ENCODE data around the gene HNF4A. TPM values are rescaled to one million over a fixed set of nuclear protein-coding genes. Genes with fewer than 3 reads are reported as not detected.

Gene HNF4A
- total RNA-seq, 1 donor from 2014 or later, result not detected

- no peak overlapping the region for H3K4me3 Mint-ChIP-seq
- no peaks in the 10 kb centered on the region for H3K4me1 Mint-ChIP-seq
- H3K9me3 Mint-ChIP-seq, result no peaks in the 10 kb centered on the region
- DNase-seq (no peak), ATAC-seq (ENCODE audit: low read depth) (no peak)
- ChIA-PET CTCF (no interaction called here), POLR2A (no interaction called here)
- no peaks in the 10 kb centered on the region for H3K36me3 Mint-ChIP-seq (ENCODE audit: low read depth)
- H3K27me3 Mint-ChIP-seq, result no peaks in the 10 kb centered on the region
- TF ChIP-seq, protein P1, sequence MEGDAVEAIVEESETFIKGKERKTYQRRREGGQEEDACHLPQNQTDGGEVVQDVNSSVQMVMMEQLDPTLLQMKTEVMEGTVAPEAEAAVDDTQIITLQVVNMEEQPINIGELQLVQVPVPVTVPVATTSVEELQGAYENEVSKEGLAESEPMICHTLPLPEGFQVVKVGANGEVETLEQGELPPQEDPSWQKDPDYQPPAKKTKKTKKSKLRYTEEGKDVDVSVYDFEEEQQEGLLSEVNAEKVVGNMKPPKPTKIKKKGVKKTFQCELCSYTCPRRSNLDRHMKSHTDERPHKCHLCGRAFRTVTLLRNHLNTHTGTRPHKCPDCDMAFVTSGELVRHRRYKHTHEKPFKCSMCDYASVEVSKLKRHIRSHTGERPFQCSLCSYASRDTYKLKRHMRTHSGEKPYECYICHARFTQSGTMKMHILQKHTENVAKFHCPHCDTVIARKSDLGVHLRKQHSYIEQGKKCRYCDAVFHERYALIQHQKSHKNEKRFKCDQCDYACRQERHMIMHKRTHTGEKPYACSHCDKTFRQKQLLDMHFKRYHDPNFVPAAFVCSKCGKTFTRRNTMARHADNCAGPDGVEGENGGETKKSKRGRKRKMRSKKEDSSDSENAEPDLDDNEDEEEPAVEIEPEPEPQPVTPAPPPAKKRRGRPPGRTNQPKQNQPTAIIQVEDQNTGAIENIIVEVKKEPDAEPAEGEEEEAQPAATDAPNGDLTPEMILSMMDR (IDR thresholded peaks at IDR 0.05), result no peak
- intact Hi-C loops (cut with micrococcal nuclease), result loop anchor here (2.0 to 5.0 kb wide), 2 partner anchors 73 to 246 kb away; no protein-coding TSS in a partner anchor
- no peak overlapping the region for H3K27ac Mint-ChIP-seq
These were observed 105.3 kb downstream of the HNF4A start for GRCh38 chr20:44460795-44461141.

DNA sequence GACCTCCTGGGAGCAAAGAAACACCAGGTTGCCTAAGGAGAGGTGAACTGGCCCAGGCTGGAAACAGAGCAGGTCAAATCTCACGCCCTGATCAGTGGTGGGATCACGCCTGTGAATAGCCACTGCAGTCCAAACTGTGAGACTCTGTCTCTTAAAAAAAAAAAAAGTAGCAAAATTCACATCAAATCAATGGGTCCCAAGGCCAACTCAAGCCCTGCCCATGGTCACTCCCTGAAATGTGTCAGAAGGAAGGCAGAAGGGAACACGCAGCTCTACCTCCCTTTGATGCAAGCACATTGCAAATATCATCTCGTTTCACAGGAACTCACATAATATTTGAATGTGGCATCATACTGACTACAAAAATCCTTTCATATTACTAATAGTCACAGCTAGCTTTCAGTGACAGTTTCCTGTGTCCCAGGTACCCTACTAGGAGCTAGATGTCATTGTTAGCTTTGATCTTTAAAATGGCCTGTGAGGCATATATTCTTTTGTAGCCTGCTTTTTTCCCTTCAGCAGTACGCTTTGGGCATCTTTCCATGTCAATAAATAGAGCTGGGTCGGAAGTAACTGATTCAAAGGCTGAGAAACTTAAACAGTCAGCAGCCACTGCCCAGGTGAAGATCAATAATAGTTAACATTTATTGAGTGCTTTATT, 105.8 kb downstream of the HNF4A start:
- Mint-ChIP-seq H3K36me3 (ENCODE audit: low read depth) (no peaks in the 10 kb centered on the region), H3K27ac (no peak overlapping the region), H3K4me1 (no peaks in the 10 kb centered on the region), H3K4me3 (no peak overlapping the region), H3K27me3 (peaks cover 2% of the 10 kb centered on the region), H3K9me3 (no peaks in the 10 kb centered on the region)
- ATAC-seq (ENCODE audit: low read depth) (no peak), DNase-seq (no peak)
- intact Hi-C loops (cut with micrococcal nuclease), result loop anchor here (2.0 to 5.0 kb wide), 2 partner anchors 74 to 246 kb away; no protein-coding TSS in a partner anchor
- ChIA-PET POLR2A (no interaction called here), CTCF (interaction anchor here (0.7 kb wide), 1 partner anchor 264 kb away, joined by 3 read pairs; no protein-coding TSS in a partner anchor)
- TF ChIP-seq, protein P1 (IDR thresholded peaks at IDR 0.05), result no peak

GRCh38 chr20:44461803-44462174, 106.3 kb downstream of the HNF4A start:
- TF ChIP-seq, protein P1 (IDR thresholded peaks at IDR 0.05), result no peak
- ChIA-PET POLR2A (no interaction called here), CTCF (interaction anchor here (0.7 kb wide), 1 partner anchor 264 kb away, joined by 3 read pairs; no protein-coding TSS in a partner anchor)
- Mint-ChIP-seq H3K36me3 (ENCODE audit: low read depth) (no peaks in the 10 kb centered on the region), H3K9me3 (no peaks in the 10 kb centered on the region), H3K4me3 (no peak overlapping the region), H3K27ac (no peak overlapping the region), H3K4me1 (no peaks in the 10 kb centered on the region), H3K27me3 (peaks cover 2% of the 10 kb centered on the region)
- DNase-seq (no peak), ATAC-seq (ENCODE audit: low read depth) (no peak)
- intact Hi-C loops (cut with micrococcal nuclease), result loop anchor here (2.0 to 5.0 kb wide), 2 partner anchors 74 to 247 kb away; no protein-coding TSS in a partner anchor

DNA sequence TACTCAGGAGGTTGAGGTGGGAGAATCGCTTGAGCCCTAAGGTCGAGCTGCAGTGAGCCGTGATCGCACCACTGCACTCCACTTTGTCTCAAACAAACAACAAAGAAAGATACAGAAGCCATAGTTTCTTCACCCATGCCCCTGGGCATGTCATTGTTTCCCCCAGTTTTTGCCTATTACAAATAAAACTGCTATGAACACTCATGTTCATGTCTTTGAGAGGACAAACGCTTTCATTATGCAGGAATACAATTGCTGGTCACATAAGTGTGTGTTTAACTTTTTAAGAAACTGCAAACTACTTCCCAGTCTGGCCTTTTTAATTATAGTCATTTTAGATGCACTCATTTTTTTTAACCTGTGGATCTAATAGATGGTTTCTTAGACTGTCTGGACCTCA, 108.0 kb downstream of the HNF4A start:
- no peak for ATAC-seq (ENCODE audit: low read depth)
- Mint-ChIP-seq H3K27me3 (peaks cover 2% of the 10 kb centered on the region), H3K36me3 (ENCODE audit: low read depth) (no peaks in the 10 kb centered on the region), H3K4me1 (no peaks in the 10 kb centered on the region), H3K27ac (no peak overlapping the region), H3K4me3 (no peak overlapping the region), H3K9me3 (no peaks in the 10 kb centered on the region)
- no peak for DNase-seq
- CTCF ChIA-PET, result no interaction called here
- intact Hi-C loops (cut with micrococcal nuclease), result loop anchor here (5.0 kb wide), 1 partner anchor 76 kb away; no protein-coding TSS in a partner anchor
- TF ChIP-seq, protein P1 (IDR thresholded peaks at IDR 0.05), result no peak
- POLR2A ChIA-PET, result no interaction called here

GRCh38 chr20:44464514-44464913, 109.0 kb downstream of the HNF4A start:
- Mint-ChIP-seq H3K27ac (no peak overlapping the region), H3K36me3 (ENCODE audit: low read depth) (no peaks in the 10 kb centered on the region), H3K4me3 (no peak overlapping the region), H3K27me3 (peaks cover 2% of the 10 kb centered on the region), H3K4me1 (no peaks in the 10 kb centered on the region), H3K9me3 (no peaks in the 10 kb centered on the region)
- DNase-seq, result no peak
- intact Hi-C loops (cut with micrococcal nuclease), result loop anchor here (5.0 kb wide), 1 partner anchor 77 kb away; no protein-coding TSS in a partner anchor
- ChIA-PET POLR2A (no interaction called here), CTCF (no interaction called here)
- no peak for ATAC-seq (ENCODE audit: low read depth)
- TF ChIP-seq, protein P1 (IDR thresholded peaks at IDR 0.05), result no peak
